Transverse colon (tissue), 4 donors: ENCODE results near the gene ATOH8.

Source experiments
- EP300 ChIP-seq: sonication (generic); formaldehyde crosslinking; IDR thresholded peaks from one replicate; pipeline ENCODE4 v1.6.1; 2017; ENCODE audit warnings: antibody characterized with exemption, low read depth
- POLR2A ChIP-seq: fragments of 450-650 bp; IDR thresholded peaks from one replicate; pipeline ENCODE4 v1.6.1; 2016; ENCODE audit warnings: antibody characterized with exemption, mild to moderate bottlenecking, moderate library complexity
- POLR2AphosphoS5 ChIP-seq, 3 donors: sonication (generic); formaldehyde crosslinking; IDR thresholded peaks; one replicate each; pipeline ENCODE4 v1.6.1; 2016; ENCODE audit warnings: antibody characterized with exemption in 3 of 3
- TF ChIP-seq, protein P1 (sequence below), 5 experiments: fragments of 200-600 bp in 3 of 5; fragments of 450-650 bp in 2 of 5; sonication (generic) in 3 of 5; IDR thresholded peaks; 1 replicate in 2 of 5; 2 replicates in 3 of 5; pipeline ENCODE4 v1.5.1; 2016 to 2017; ENCODE audit warnings: antibody characterized with exemption in 5 of 5, inconsistent platforms in 3 of 5, mild to moderate bottlenecking in 2 of 5, moderate library complexity in 1 of 5

DNA sequence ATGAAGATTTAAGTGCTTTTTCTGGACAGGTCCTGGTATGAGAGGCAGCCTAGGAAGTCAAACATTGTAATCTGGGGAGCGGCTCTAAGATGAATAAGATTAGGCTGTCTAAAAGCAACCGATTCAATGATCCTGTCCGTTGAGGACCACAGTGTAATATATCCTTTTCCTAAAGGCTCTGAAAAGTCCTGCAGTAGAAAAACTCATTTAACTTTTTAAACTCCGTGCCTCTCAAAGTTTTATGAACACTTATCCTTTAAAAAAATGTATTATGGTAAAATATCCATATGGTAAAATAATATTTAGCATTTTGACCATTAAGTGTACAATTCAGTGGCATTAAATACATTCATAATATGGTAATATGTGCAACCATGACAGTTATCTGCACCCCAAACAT is 39.8 kb downstream of the ATOH8 start:
- TF ChIP-seq, protein P1, sequence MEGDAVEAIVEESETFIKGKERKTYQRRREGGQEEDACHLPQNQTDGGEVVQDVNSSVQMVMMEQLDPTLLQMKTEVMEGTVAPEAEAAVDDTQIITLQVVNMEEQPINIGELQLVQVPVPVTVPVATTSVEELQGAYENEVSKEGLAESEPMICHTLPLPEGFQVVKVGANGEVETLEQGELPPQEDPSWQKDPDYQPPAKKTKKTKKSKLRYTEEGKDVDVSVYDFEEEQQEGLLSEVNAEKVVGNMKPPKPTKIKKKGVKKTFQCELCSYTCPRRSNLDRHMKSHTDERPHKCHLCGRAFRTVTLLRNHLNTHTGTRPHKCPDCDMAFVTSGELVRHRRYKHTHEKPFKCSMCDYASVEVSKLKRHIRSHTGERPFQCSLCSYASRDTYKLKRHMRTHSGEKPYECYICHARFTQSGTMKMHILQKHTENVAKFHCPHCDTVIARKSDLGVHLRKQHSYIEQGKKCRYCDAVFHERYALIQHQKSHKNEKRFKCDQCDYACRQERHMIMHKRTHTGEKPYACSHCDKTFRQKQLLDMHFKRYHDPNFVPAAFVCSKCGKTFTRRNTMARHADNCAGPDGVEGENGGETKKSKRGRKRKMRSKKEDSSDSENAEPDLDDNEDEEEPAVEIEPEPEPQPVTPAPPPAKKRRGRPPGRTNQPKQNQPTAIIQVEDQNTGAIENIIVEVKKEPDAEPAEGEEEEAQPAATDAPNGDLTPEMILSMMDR (IDR thresholded peaks at IDR 0.05), result no peak
- no peak for TF ChIP-seq POLR2A
- no peak for TF ChIP-seq POLR2AphosphoS5 (IDR thresholded peaks at IDR 0.05)
- TF ChIP-seq EP300, result no peak
